Hematopoietic multipotent progenitor cell treated with erythropoietin and hydrocortisone succinate and interleukin-3 and kit ligand, for 15 days (in vitro differentiated cells): Measurements from ENCODE around the gene WNT3.
"Not testable (repeated sequence)": the region's sequence is repeated elsewhere in the genome, so short reads cannot be mapped to it uniquely, and the experiment has no call there.

ENCODE experiments used
- DNase-seq: peaks from one replicate; pipeline ENCODE4 v3.0.0-alpha.2; 2015; ENCODE audit warnings: low spot score

The WNT3 gene

GRCh38 chr17:46818316-46818928, at the start of gene WNT3:
WNT3 (minus strand) TSS chr17:46818692; CDS start chr17:46818597, 95 bp downstream.
- no peak for DNase-seq

DNA sequence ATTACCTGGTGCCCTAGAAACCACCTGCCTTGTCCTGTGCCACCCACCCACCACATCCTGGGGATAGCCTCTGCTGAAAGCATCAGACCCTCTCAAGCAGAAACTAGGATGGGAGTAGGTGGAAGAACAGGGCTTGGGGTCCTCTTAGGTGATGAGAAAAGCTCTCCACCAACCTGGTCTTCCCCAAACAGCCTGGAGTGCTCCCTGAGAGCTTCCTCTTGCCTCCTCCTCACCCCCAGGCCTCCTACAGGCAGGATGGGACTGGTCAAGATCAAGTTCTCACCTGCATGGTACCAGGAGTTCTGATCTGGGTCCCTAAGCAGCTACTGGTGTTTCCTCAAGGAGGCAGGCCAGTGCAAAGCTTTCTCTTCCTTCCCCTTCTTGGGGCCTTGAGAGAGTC, 48.3 kb upstream of the WNT3 start:
- DNase-seq: no peak

DNA sequence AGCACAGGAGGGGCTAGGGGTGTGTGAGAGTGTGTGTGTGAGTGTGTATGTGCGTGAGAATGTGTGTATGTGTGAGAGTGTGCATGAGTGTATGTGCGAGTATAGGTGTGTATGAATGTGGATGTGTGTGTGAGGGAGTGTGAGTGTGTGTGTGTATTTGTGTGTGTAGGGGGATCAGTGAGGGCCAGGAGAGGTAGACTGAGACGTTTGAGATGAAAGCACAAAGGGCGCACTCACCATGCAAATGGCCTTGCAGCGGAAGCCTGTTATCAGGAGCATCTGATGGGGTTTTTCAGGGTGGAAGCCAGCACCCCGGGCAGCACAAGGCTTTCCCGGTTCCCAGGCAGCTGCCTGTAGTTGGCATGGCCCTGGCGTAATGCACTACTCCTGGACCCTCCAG, 47.8 kb upstream of the WNT3 start:
- DNase-seq: no peak

DNA sequence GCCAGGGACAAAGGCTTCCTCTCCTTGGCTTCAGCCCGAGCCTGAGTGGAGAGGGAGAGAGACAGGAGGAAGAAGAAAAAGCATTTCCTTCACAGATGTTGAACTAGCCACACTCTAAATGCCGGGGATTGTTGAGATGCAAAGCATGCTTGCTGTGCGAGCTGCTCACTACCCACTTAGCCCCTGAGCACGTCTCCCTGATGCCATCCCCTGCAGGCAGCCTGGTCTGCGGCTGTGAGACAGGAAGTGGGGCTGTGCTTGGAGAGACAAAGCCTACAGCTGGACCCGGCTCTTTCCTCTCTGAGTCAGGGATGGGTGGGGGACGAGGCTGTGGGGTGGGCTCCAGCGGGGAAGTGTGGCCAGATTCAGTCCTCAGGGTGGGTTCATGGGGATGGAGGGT, 46.6 kb upstream of the WNT3 start:
- DNase-seq: no peak

- DNase-seq: no peak
Measured at GRCh38 chr17:46863383-46864121, 45.1 kb upstream of the WNT3 start.

DNA sequence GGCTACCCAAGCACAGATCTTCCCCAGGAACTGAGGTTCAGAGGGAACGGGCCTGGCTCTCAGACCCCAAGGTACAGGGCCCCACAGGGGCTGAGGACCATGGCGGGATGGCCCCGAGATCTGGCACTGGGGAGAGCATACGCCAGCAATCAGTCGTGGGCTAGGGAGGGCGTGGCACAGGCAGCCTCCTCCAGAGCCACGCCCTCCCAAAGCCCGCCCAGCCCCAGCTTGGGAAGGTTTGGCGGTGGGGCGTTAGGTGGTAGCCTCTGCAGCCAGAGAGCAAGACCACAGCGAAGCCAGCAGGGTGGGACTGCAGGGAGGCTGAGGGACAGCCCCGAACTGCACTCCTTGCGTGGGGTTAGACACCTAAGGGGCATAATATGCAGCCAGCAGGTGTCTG, 44.5 kb upstream of the WNT3 start:
- DNase-seq: peak; percentile 11

DNA sequence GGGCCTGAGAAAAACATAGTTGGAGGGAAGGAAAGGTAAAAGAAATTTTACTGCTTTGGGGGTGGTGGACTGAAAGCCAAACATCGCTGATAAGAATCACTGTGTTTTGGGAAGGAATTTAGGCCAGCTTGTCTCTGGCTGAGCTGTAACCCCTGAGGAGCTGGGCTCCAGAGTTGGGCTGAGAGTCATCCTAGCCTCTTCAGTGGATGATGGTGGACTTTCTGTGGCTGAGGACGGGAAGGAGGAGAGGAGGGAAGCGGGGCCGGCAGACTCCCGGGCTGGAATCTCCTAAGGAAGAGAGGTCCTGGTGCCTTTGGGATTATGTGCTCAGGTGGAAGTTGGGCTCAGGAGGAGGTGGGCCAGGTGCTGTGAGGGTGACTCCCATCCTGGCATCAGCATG, 41.5 kb upstream of the WNT3 start:
- DNase-seq: no peak

GRCh38 chr17:46857600-46857999, 39.1 kb upstream of the WNT3 start:
- no peak for DNase-seq

DNA sequence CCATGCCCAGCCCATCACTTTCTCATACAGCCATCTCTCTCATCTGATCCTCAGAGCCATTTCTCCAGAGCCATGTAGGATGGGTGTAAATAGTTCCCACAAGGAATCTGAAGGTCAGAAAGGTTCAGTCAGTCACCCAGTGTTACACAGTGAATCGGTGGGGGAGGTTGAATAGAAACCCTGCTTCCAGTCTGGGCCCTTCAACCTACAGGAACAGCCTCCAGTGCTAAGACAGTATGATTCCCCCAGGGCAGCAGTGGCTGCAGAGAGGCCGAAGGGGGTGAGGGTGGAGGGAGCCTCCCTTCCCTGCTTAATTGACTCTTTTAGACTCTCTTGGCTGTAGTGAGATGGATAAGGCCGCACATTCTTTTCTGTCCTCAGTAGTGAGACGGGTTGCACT, 36.5 kb upstream of the WNT3 start:
- DNase-seq: no peak

DNA sequence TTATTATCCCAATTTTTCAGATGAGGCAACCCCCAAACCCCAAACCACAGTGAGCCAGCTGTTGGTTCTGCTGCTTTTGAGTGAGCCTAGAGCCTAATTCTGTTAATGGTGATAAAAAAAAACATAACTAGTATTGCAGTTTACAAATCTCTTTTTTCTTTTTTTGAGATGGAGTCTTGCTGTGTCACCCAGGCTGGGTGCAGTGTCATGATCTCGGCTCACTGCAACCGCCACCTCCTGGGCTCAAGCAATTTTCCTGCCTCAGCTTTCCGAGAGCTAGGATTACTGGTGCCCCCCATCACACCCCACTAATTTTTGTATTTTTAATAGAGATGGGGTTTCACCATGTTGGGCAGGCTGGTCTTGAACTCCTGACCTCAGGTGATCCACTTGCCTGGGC, 36.0 kb upstream of the WNT3 start:
- DNase-seq: no peak

- no peak for DNase-seq
Measured at GRCh38 chr17:46853896-46854444, 35.5 kb upstream of the WNT3 start.

- DNase-seq: no peak
Measured at GRCh38 chr17:46851029-46851741, 32.7 kb upstream of the WNT3 start, which contains the start of gene WNT9B. WNT9B (plus strand) TSS chr17:46851583; CDS start chr17:46851639, 56 bp downstream.

- no peak for DNase-seq
Measured at GRCh38 chr17:46850688-46851028, 32.2 kb upstream of the WNT3 start.

- DNase-seq: no peak
Measured at GRCh38 chr17:46848534-46848933, 30.0 kb upstream of the WNT3 start.

DNA sequence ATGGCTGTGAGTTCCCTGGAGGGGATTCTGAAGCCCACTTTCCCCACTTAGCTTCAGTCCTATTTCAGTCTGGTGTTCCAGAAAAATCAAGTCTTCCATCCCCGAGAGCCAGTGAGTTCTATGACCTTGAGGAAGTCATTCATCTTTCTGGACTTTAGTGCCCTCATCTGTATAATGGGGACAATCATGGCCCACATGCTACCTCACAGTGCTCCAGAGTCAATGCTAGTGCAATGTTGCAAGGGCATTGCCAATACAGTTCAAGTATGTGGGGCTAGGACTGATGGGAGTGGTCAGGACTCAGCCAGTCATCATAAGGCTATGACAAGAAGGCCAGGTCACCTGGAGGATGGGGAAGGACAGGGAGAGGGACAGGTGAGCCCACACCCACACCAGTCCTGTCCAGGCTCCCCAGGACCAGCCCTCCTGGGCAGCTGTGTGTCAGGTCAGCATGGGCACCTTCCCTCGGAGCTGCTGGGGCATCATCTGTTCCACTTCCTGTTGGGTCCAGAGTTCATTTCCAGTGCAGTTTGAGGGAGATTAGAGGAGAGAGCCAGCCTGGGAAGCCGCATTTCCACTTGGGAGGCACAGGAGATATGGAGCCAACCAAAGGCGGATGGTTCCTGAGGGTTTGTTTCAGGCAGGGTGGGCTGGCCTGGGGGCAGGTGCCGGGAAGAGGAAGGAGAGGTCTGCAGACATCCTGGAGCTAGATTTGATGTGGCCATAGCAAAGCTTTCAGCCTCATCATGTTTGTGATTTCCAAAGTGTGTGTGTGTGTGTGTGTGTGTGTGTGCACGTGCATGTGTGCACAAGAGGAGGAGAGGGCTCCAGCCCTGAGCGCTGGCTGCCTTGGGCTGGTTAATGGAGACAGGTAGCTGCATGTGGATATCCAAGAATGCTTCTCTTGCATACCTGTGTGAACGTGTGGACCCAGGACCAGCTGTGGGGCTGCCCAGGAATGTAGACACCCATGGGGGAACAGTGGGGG, 29.0 kb upstream of the WNT3 start:
- DNase-seq: no peak

DNA sequence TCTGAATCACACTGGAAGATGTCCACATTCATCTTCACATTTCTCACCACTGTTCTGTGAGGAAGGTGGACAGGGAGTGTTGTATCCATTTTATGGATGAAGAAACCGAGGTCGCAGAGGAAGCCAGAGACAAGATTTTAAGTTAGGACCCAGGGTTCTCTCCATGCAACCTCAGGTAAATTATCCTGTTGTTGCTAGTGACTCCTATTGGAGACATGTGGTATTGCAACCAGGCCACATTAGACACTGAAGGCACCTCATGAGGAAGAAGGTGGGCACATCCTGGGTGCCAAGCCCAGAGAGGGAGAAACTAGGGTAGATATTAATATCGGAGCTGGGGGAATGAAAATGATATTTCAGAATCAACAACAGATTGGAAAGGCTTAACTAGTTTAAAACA, 24.3 kb upstream of the WNT3 start:
- peak; percentile 10 for DNase-seq

DNA sequence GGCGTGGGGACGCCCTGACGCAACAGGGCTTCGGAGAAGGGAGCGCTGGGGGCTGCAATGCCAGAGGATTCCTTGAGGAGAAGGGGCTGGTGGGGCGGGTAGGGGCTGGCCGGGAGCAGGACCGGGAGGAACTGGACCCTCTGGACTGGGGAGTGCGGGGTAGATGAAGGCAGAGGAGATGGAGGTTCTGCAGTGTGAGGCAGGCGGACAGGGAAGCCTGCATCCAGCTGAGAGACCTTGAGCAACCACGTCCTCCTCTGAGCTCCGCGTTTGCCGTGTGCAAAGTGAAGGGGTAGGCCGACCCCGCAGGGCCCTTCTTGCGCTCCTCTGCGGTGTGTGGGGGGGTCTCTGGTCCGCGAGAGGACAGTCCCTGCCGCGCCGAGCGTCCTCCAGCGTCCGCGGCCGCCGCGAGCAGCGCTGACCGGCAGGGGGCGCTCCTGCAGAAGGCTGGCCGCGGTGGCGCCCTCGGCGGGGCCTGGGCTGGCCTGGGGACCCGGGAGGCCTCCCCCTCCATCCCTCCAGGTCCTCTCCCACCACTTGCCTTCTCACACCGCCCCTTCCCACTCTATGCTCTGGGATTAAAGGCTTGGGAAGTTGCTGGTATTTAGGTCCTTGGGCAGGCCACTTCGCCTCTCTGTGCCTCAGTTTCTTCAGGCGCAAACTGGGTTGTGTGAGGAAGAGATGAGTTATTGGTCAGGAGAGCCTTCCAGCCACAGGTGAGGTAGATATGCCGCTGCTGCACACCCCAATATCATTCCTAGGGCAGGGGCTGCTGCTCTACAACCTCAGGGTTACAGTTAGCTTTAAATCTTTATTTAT, 23.3 kb upstream of the WNT3 start:
- DNase-seq: peak; percentile 10

DNA sequence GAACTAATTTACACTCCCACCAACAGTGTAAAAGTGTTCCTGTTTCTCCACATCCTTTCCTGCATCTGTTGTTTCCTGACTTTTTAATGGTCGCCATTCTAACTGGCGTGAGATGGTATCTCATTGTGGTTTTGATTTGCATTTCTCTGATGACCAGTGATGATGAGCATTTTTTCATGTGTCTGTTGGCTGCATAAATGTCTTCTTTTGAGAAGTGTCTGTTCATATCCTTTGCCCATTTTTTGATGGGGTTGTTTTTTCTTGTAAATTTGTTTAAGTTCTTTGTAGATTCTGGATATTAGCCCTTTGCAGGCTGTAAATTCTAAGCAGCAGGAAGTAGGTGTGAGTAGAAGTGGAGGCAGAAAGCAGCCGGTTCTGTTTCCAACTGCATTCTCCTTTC, 22.1 kb upstream of the WNT3 start:
- not testable (repeated sequence) for DNase-seq

DNA sequence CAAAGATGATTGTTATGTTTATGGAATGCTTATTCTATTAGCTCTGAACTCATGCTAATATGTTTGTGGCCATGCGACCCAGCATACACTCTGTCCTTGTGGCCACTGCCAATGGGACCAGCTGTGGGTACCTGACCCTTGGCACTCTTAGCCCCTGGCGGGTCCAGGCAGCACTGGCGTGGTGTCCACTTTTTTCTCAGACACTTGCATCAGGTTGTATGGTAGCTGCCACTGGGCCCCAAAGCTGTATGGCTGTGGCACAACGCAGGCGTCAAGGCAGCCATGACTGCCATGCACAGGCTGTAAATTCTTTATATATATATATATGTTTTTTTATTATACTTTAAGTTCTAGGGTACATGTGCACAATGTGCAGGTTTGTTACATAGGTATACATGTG, 20.7 kb upstream of the WNT3 start:
- no peak for DNase-seq

- DNase-seq: no peak
Measured at GRCh38 chr17:46837521-46837920, 19.0 kb upstream of the WNT3 start.

GRCh38 chr17:46836500-46836899, 18.0 kb upstream of the WNT3 start:
- no peak for DNase-seq
